Breast epithelium (tissue), 3 donors: ENCODE data around the gene GRID2IP. TPM values are rescaled to one million over a fixed set of nuclear protein-coding genes. Genes with fewer than 3 reads are reported as not detected.

Experiments used
- total RNA-seq, 3 donors: library from RNA; depleted of rRNA; stranded (reverse); fragments of >200 nt; gene quantifications; one replicate each; pipeline ENCODE4 v1.1.0, GENCODE V29; 2016

The GRID2IP gene
- total RNA-seq, 3 donors from 2014 or later, result 0.33 to 0.88 TPM; not detected in 1

Other genes with a start within 250 kb of the GRID2IP start
- 10 to 100 TPM; 14.4 to 18.7 (median 14.7) TPM for gene FAM220A, start 202.5 kb downstream of the GRID2IP start, total RNA-seq
- gene RAC1, start 176.9 kb downstream of the GRID2IP start, total RNA-seq, result 100 to 1,000 TPM; 103 to 121 (median 121) TPM
- 10 to 100 TPM; 15.4 to 18.0 (median 17.6) TPM for gene DAGLB, start 103.5 kb downstream of the GRID2IP start, total RNA-seq
- gene KDELR2, start 67.3 kb downstream of the GRID2IP start, total RNA-seq, result 100 to 1,000 TPM in 1 of 3 donors, 10 to 100 TPM in 2; 75.2 to 106 (median 81.7) TPM
- gene ZDHHC4, start 26.0 kb upstream of the GRID2IP start, total RNA-seq, result 10 to 100 TPM; 43.2 to 60.6 (median 43.3) TPM
- 10 to 100 TPM; 22.9 to 36.4 (median 28.2) TPM for gene INTS15, start 38.6 kb upstream of the GRID2IP start, total RNA-seq
- 10 to 100 TPM in 2 of 3 donors, 1 to 10 TPM in 1; 5.8 to 11.7 (median 11.5) TPM for gene ZNF853, start 64.1 kb upstream of the GRID2IP start, total RNA-seq
- gene ZNF316, start 85.9 kb upstream of the GRID2IP start, total RNA-seq, result 10 to 100 TPM; 10.2 to 21.4 (median 21.3) TPM
- 10 to 100 TPM; 20.6 to 43.0 (median 25.2) TPM for gene ZNF12, start 155.5 kb upstream of the GRID2IP start, total RNA-seq
- gene RSPH10B2, start 202.6 kb upstream of the GRID2IP start, total RNA-seq, result under 1 TPM in 1 of 3 donors, not detected in 2; 0.44 TPM